Measurements from ENCODE around the gene RBP5. TPM values are rescaled to one million over a fixed set of nuclear protein-coding genes. Genes with fewer than 3 reads are reported as not detected.
A peak's percentile ranks its signal among the peaks of the same experiment; 100 is the strongest.

The RBP5 gene
- total RNA-seq, 1 experiment from 2014 or later: not detected

- Histone ChIP-seq H3K4me3 (ENCODE audit: low read depth, low read length, poor library complexity, severe bottlenecking) (no peak overlapping the region), H3K4me1 (ENCODE audit: insufficient read depth, low read length, poor library complexity, severe bottlenecking) (no peaks in the 10 kb centered on the region), H3K27me3 (replicated peaks; ENCODE audit: insufficient read depth, low read depth, low read length, poor library complexity) (no peaks in the 10 kb centered on the region), H3K9me3 (ENCODE audit: low read depth, low read length, poor library complexity, severe bottlenecking) (peaks cover 7% of the 10 kb centered on the region), H3K27ac (ENCODE audit: low read depth, low read length, poor library complexity, severe bottlenecking) (no peak overlapping the region), H3K36me3 (ENCODE audit: insufficient read depth, low read length, poor library complexity, severe bottlenecking) (no peaks in the 10 kb centered on the region)
- CTCF ChIA-PET: interaction anchor here (1.1 kb wide), 1 partner anchor 166 kb away, joined by 3 read pairs; no protein-coding TSS in a partner anchor
- DNase-seq (ENCODE audit: low spot score): no peak
- intact Hi-C loops (cut with micrococcal nuclease; ENCODE audit: unreplicated experiment): loop anchor here (5.0 kb wide), 1 partner anchor 238 kb away; the partner anchor contains the start of gene SPSB2
- no TSS peak for BruUV-seq (replicated peaks)
- POLR2A ChIA-PET (ENCODE audit: low non-redundant PET): interaction anchor here (0.6 kb wide), 1 partner anchor 438 kb away, joined by 6 read pairs; no protein-coding TSS in a partner anchor
- TF ChIP-seq CTCF (conservative IDR thresholded peaks at IDR 0.05; ENCODE audit: low read depth, low read length): no peak
These were observed 18.0 kb downstream of the RBP5 start for GRCh38 chr12:7110661-7111060.

GRCh38 chr12:7109572-7109920 is 19.1 kb downstream of the RBP5 start:
- Histone ChIP-seq H3K27ac (ENCODE audit: low read depth, low read length, poor library complexity, severe bottlenecking) (no peak overlapping the region), H3K4me1 (ENCODE audit: insufficient read depth, low read length, poor library complexity, severe bottlenecking) (no peaks in the 10 kb centered on the region), H3K36me3 (ENCODE audit: insufficient read depth, low read length, poor library complexity, severe bottlenecking) (no peaks in the 10 kb centered on the region), H3K4me3 (ENCODE audit: low read depth, low read length, poor library complexity, severe bottlenecking) (no peak overlapping the region), H3K9me3 (ENCODE audit: low read depth, low read length, poor library complexity, severe bottlenecking) (peaks cover 9% of the 10 kb centered on the region), H3K27me3 (replicated peaks; ENCODE audit: insufficient read depth, low read depth, low read length, poor library complexity) (no peaks in the 10 kb centered on the region)
- CTCF ChIA-PET: interaction anchor here (1.0 kb wide), 1 partner anchor 165 kb away, joined by 3 read pairs; no protein-coding TSS in a partner anchor
- no peak for DNase-seq (ENCODE audit: low spot score)
- no peak for TF ChIP-seq EZH2 (IDR thresholded peaks at IDR 0.05; ENCODE audit: borderline replicate concordance, low read depth, low read length, poor library complexity, severe bottlenecking)
- no peak for TF ChIP-seq CTCF (conservative IDR thresholded peaks at IDR 0.05; ENCODE audit: low read depth, low read length)
- POLR2A ChIA-PET (ENCODE audit: low non-redundant PET): no interaction called here
- BruUV-seq (replicated peaks): no TSS peak
- intact Hi-C loops (cut with micrococcal nuclease; ENCODE audit: unreplicated experiment): loop anchor here (1.0 kb wide), 1 partner anchor 165 kb away; the partner anchor contains the start of gene C12orf57

GRCh38 chr12:7108796-7109571 is 19.7 kb downstream of the RBP5 start, which contains the start of gene C1RL:
Gene C1RL (minus strand): TSS chr12:7109214. CDS start chr12:7109180, 34 bp downstream.
- H3K36me3 ChIP-seq (ENCODE audit: insufficient read depth, low read length, poor library complexity, severe bottlenecking): no peaks in the 10 kb centered on the region
- peaks cover 9% of the 10 kb centered on the region for H3K9me3 ChIP-seq (ENCODE audit: low read depth, low read length, poor library complexity, severe bottlenecking)
- no peaks in the 10 kb centered on the region for H3K27me3 ChIP-seq (replicated peaks; ENCODE audit: insufficient read depth, low read depth, low read length, poor library complexity)
- POLR2A ChIA-PET (ENCODE audit: low non-redundant PET): interaction anchor here (0.5 to 0.7 kb wide), 2 partner anchors 165 to 236 kb away, joined by 3 to 13 read pairs; partner anchors contain the start of genes C12orf57 and SPSB2
- H3K4me3 ChIP-seq (ENCODE audit: low read depth, low read length, poor library complexity, severe bottlenecking): peak within 1 kb of the TSS; percentile 42
- CTCF ChIA-PET: interaction anchor here (0.6 to 1.2 kb wide), 4 partner anchors 164 to 533 kb away, joined by 3 to 6 read pairs (median 4); partner anchors contain the start of genes C12orf57 and RNU7-1
- TF ChIP-seq CTCF (conservative IDR thresholded peaks at IDR 0.05; ENCODE audit: low read depth, low read length): peak; percentile 96
- TF ChIP-seq EZH2 (IDR thresholded peaks at IDR 0.05; ENCODE audit: borderline replicate concordance, low read depth, low read length, poor library complexity, severe bottlenecking): no peak
- intact Hi-C loops (cut with micrococcal nuclease; ENCODE audit: unreplicated experiment): loop anchor here (1.0 kb wide), 1 partner anchor 165 kb away; the partner anchor contains the start of gene C12orf57
- peak; percentile 82 for DNase-seq (ENCODE audit: low spot score)
- BruUV-seq (replicated peaks): no TSS peak
- peak within 1 kb of the TSS; percentile 52 for H3K27ac ChIP-seq (ENCODE audit: low read depth, low read length, poor library complexity, severe bottlenecking)
- H3K4me1 ChIP-seq (ENCODE audit: insufficient read depth, low read length, poor library complexity, severe bottlenecking): no peaks in the 10 kb centered on the region

Measured in A673 (cell line).